ENCODE data around the gene DYTN.

Gene DYTN

GRCh38 chr2:206611191-206611590 is 107.0 kb downstream of the DYTN start:
- no peak overlapping the region for H3K4me3 ChIP-seq (ENCODE audit: low read length)
- H3K27ac ChIP-seq (ENCODE audit: low read length) = no peak overlapping the region
- no peaks in the 10 kb centered on the region for H4K20me1 ChIP-seq (ENCODE audit: insufficient read depth, low read length)
- no peaks in the 10 kb centered on the region for H3K27me3 ChIP-seq (replicated peaks; ENCODE audit: insufficient read depth, low read length)
- no peak for DNase-seq
- TF ChIP-seq EZH2 (optimal IDR thresholded peaks at IDR 0.05; ENCODE audit: low read depth, low read length) (no peak), EZH2phosphoT487 (IDR thresholded peaks at IDR 0.05; ENCODE audit: low read length) (no peak), CTCF (IDR thresholded peaks at IDR 0.05; ENCODE audit: low read length) (no peak)
- no peak overlapping the region for H3K4me2 ChIP-seq (ENCODE audit: low read depth, low read length)
- H3K4me1 ChIP-seq (ENCODE audit: low read length) = no peaks in the 10 kb centered on the region
- H3K9ac ChIP-seq (ENCODE audit: low read length) = no peak overlapping the region
- H3K79me2 ChIP-seq (ENCODE audit: low read length) = no peaks in the 10 kb centered on the region
- H2AFZ ChIP-seq (ENCODE audit: low read length) = no peak overlapping the region
- no peaks in the 10 kb centered on the region for H3K36me3 ChIP-seq (replicated peaks; ENCODE audit: insufficient read depth, low read length)
- H3K9me2 ChIP-seq (replicated peaks; ENCODE audit: insufficient read depth, low read length) = no peaks in the 10 kb centered on the region
- no peaks in the 10 kb centered on the region for H3F3A ChIP-seq (ENCODE audit: insufficient read depth, low read length)
- no peaks in the 10 kb centered on the region for H3K9me3 ChIP-seq (replicated peaks; ENCODE audit: insufficient read depth, low read length)

DNA sequence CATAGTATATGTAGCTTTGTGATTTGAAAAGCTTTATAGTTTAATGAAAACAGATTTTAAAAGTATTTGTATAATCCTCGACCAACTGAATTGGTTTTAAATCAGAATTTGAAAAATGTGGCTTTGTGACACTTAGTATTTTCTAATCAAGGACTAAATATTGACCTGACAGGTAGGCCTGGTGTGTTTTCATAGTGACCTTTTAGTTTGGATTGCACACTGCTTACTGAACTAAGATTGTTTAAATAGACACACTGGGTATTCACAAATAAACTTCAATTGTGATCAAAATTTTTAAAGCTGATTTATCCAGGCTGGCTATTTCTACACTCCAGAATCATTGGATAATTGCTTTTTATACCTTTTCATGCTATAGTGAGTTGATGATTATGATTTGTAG is 107.7 kb downstream of the DYTN start:
- no peaks in the 10 kb centered on the region for H3K79me2 ChIP-seq (ENCODE audit: low read length)
- no peaks in the 10 kb centered on the region for H3K9me2 ChIP-seq (replicated peaks; ENCODE audit: insufficient read depth, low read length)
- no peaks in the 10 kb centered on the region for H3F3A ChIP-seq (ENCODE audit: insufficient read depth, low read length)
- no peak overlapping the region for H3K9ac ChIP-seq (ENCODE audit: low read length)
- no peak overlapping the region for H3K4me3 ChIP-seq (ENCODE audit: low read length)
- H3K27ac ChIP-seq (ENCODE audit: low read length) = no peak overlapping the region
- no peaks in the 10 kb centered on the region for H3K4me1 ChIP-seq (ENCODE audit: low read length)
- TF ChIP-seq CTCF (IDR thresholded peaks at IDR 0.05; ENCODE audit: low read length) = no peak
- no peaks in the 10 kb centered on the region for H3K9me3 ChIP-seq (replicated peaks; ENCODE audit: insufficient read depth, low read length)
- no peak overlapping the region for H3K4me2 ChIP-seq (ENCODE audit: low read depth, low read length)
- DNase-seq = no peak
- H3K36me3 ChIP-seq (replicated peaks; ENCODE audit: insufficient read depth, low read length) = no peaks in the 10 kb centered on the region
- H2AFZ ChIP-seq (ENCODE audit: low read length) = no peak overlapping the region
- no peaks in the 10 kb centered on the region for H4K20me1 ChIP-seq (ENCODE audit: insufficient read depth, low read length)
- H3K27me3 ChIP-seq (replicated peaks; ENCODE audit: insufficient read depth, low read length) = no peaks in the 10 kb centered on the region

GRCh38 chr2:206603243-206603642 is 115.0 kb downstream of the DYTN start:
- Histone ChIP-seq H3K79me2 (ENCODE audit: low read length) (no peaks in the 10 kb centered on the region), H4K20me1 (ENCODE audit: insufficient read depth, low read length) (no peaks in the 10 kb centered on the region), H3K9me2 (replicated peaks; ENCODE audit: insufficient read depth, low read length) (no peaks in the 10 kb centered on the region), H3K36me3 (replicated peaks; ENCODE audit: insufficient read depth, low read length) (no peaks in the 10 kb centered on the region), H3F3A (ENCODE audit: insufficient read depth, low read length) (no peaks in the 10 kb centered on the region), H2AFZ (ENCODE audit: low read length) (no peak overlapping the region), H3K9ac (ENCODE audit: low read length) (no peak overlapping the region), H3K27me3 (replicated peaks; ENCODE audit: insufficient read depth, low read length) (no peaks in the 10 kb centered on the region), H3K4me1 (ENCODE audit: low read length) (no peaks in the 10 kb centered on the region), H3K4me2 (ENCODE audit: low read depth, low read length) (no peak overlapping the region), H3K4me3 (ENCODE audit: low read length) (no peak overlapping the region), H3K9me3 (replicated peaks; ENCODE audit: insufficient read depth, low read length) (no peaks in the 10 kb centered on the region), H3K27ac (ENCODE audit: low read length) (no peak overlapping the region)
- TF ChIP-seq EZH2phosphoT487 (IDR thresholded peaks at IDR 0.05; ENCODE audit: low read length) (no peak), EZH2 (optimal IDR thresholded peaks at IDR 0.05; ENCODE audit: low read depth, low read length) (no peak), CTCF (IDR thresholded peaks at IDR 0.05; ENCODE audit: low read length) (no peak)
- no peak for DNase-seq

All from MM.1S (cell line).